GM18907 (cell line): Measurements from ENCODE around the gene SRSF2.
"Not testable (repeated sequence)": the region's sequence is repeated elsewhere in the genome, so short reads cannot be mapped to it uniquely, and the experiment has no call there.

Source experiments
- ATAC-seq: cut with Tn5 transposase; IDR thresholded peaks from one replicate; pipeline ENCODE4 v1.9.1; 2021; ENCODE audit warnings: mild to moderate bottlenecking, moderate library complexity; ENCODE audit not compliant: unreplicated experiment

SRSF2 gene

DNA sequence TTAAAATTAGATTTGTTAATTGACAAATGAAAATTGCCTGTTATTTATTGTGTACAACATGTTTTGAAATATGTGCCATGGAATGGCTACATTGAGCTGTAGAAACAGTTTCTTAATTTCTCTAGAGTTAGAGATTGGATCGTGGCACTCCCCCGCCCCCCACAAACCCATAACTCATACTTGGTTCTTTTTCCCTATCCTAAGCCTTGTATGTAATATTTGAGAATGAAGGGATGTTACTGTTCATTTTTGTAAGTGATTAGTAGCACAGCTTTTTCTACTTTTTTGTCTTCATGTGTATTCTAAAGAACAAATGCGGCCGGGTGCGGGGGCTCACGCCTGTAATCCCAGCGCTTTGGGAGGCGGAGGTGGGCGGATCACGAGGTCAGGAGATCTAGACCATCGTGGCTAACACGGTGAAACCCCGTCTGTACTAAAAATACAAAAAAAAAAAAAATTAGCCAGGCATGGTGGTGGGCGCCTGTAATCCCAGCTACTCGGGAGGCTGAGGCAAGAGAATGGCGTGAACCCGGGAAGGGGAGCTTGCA, 2.5 kb upstream of the SRSF2 start:
- ATAC-seq: not testable (repeated sequence)

DNA sequence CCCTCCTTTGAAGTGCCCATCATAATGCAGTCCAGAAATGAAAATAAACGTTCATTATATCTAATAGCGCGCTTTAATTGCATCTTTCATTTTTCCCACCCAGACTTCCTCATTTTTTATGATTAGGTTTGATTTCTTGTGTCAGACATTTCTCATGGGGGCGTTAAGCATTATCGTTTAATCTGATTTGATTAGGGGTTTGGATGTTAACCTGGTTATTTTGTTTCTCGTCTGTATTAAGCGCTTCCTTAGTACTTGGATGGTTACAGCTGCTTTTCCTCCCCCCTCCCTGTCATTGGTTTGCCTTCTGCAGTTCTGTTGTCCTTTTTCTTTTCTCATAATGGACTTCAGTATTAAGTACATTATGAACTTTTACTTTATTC, 1.3 kb upstream of the SRSF2 start:
- ATAC-seq: no peak

DNA sequence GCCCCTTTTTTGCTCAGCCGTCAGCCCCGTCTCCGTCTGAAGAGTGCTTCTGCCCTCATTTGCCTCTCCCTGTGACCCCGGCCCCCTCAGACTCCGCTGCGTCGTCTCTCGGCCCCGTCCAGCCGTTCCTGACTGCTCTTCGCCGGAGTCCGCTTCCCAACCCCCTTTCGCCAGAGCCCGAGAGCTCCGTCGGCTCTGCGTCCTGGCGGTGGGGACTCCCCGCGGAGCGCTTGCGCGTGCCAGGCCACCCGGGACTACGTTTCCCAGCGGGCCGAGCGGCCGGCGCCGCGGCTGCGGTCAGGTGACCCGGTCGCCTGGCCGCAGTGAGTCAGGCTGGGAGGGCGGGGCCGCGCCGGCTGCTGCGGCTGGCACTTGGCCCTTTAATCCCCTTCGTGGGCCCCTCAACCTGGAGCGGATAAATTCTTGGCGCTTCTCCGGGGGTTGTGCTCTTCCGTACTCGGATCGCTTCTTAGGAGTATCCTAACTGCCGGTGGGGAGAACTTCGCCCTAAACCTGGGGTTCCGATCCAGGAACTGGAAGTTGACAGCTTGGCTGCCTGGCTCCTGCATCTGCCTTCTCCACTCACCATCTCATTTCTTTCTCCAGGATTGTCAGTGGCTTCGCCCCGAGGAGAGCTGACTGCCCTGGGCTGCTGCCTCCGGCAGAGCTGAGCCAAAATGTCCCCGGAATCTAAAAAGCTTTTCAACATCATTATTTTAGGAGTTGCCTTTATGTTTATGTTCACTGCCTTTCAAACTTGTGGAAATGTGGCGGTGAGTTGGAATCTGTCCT, 741 bp upstream of the SRSF2 start, which contains the start of gene MFSD11:
Gene MFSD11 (plus strand): TSS at position 444 of the 792 bp plus-strand sequence. CDS start 234 bp downstream, at position 678.
- peak; percentile 69 for ATAC-seq

DNA sequence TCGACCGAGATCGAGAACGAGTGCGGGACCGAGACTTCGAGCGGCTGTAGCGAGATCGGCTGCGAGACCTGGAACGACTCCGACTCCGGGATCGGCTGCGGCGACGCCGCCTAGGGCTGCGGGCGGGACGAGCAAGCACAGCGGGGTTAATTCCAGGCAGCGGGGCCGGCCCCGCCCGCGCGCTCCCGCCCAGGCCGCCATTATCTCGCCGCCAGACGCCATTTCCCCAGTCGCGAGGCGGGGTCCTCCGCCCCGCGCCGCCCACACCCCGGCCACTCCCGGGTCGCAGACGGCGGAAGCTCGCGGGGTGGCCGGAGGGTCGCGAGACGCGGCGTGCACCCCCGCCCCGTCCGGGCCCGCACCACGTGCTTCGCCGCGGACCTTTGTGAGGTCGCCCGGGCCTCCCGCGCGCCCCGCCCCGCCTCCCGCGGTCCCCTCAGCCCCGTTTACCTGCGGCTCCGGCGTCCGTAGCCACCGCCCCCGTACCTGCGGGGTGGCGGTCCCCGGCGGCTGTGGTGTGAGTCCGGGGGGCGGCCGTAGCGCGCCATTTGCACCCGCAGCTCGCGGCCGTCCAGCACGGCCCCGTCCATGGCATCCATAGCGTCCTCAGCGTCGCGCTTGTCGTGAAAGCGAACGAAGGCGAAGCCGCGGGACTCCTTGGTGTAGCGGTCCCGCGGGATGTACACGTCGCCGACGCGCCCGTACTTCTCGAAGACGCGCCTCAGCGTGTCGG, 616 bp downstream of the SRSF2 start:
- peak; percentile 8 for ATAC-seq

DNA sequence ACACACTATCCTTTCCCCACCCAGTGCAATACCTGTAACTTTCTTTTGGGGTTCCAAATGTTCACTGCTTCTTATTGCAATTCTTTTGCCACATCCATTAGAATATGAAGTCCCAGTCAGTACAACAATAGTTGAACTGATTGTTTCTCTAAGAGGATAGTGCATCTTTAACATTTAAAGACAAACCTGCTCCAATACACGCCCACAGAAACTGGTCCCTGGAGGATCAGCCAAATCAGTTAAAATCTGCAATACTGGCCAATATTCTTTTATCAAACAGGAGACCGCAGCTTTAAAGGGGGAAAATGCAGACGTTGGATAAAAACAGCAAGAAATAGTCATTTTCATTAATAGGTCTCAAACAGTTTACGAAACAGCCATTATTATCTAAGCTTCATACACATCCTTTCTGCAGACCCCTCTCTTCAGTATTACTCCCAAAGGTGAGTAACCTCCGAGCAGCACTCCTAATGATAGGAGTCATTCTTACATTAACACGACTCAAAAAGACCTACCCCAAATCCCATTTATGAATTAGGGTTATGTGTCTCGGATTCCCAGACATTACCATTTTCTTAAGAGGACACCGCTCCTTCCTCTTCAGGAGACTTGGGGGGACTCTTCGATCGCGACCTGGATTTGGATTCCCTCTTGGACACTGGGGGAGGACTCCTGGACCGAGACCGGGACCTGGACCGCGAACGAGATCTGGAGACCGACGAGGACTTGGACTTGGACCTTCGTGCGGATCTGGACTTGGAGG, 1.4 kb downstream of the SRSF2 start:
- ATAC-seq: no peak

DNA sequence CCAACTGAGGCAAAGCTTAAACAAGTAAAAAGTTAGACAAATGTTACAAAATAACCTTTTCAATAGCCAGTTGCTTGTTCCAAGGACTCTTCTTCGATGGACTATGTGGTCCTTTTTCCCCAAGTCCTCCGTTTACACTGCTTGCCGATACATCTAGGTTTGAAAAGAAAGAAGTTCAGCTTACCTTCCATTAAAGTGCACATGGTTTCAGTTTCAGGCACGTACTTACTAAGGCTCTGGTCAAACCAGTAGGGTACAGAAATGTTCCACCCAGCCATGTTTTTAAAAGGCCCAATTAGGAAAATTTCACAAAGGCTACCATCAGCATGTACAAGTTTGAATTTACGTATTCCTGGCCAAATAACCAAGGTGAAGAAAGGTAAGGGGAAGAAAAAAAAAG, 2.1 kb downstream of the SRSF2 start:
- no peak for ATAC-seq

DNA sequence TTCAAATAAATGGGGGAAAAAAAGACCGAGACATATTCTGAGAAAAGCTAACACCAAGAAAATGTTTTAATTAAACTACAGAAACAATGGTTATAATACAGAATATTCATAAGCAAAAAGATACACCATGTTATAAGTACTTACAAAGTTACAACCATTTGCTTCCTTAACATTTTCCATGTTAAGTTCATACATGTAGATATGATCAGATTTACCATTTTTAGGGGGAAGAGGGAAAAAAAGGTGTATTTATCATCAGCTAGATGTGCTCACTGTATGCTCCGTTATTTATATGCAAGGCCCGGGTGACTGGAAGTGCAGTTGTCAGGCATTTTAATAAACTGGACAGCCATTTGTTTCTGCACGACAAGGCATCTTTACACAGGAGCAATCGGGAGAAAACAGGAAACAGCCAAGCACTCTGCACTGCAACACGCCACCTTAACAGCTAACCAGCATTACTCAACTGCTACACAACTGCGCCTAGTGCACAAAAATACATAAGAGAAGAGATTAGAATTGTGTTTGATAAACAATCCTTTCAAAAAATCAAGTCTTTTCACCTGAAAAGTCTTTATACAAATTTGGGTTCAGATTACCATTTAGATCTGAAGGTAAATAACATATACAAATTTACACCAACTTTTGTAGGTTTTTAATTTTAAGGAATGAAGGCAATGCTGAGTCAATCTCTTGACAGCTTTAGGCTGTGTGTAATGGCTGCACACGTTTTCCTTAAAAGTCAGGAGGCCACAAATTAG, 2.9 kb downstream of the SRSF2 start:
- ATAC-seq: no peak

DNA sequence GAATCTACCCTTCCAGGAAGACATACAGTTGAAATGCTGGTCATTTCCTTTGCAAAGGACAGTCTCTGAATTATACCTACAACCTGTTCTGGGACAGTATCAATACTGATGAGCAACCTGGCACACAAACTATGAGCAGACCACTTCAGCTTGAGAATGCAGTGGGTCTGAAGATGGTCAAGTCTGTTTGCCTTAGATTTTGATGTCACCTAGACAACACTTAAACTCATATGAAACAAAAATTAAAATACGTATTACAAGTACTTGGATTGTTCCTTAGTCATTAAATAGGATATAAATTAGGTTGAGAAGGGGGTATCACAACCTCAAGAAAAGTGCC, 3.5 kb downstream of the SRSF2 start:
- no peak for ATAC-seq

DNA sequence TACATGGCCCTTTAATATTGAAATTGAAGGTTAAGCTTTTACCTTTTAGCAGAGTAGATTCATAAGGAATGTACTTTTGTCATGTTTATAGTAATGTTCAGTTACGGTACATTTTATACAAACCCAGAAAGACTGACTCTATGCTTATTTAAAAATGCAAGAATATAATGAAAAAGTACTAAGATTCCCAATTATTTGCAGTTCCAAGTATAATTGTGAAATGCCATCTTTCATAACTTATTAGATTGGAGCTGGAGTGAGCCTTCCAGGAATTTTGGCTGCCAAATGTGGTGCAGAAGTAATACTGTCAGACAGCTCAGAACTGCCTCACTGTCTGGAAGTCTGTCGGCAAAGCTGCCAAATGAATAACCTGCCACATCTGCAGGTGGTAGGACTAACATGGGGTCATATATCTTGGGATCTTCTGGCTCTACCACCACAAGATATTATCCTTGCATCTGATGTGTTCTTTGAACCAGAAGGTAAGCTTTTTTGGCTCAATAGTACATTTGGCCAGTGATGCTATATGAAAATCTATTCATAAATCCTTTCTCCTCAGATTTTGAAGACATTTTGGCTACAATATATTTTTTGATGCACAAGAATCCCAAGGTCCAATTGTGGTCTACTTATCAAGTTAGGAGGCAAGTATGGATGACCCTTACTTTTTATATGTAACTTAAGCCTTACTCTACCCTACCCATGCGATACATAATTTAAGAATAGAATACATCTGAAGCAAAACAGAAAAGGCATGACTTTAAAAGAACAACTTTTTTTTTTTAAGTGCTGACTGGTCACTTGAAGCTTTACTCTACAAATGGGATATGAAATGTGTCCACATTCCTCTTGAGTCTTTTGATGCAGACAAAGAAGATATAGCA, 4.2 kb downstream of the SRSF2 start:
- no peak for ATAC-seq

DNA sequence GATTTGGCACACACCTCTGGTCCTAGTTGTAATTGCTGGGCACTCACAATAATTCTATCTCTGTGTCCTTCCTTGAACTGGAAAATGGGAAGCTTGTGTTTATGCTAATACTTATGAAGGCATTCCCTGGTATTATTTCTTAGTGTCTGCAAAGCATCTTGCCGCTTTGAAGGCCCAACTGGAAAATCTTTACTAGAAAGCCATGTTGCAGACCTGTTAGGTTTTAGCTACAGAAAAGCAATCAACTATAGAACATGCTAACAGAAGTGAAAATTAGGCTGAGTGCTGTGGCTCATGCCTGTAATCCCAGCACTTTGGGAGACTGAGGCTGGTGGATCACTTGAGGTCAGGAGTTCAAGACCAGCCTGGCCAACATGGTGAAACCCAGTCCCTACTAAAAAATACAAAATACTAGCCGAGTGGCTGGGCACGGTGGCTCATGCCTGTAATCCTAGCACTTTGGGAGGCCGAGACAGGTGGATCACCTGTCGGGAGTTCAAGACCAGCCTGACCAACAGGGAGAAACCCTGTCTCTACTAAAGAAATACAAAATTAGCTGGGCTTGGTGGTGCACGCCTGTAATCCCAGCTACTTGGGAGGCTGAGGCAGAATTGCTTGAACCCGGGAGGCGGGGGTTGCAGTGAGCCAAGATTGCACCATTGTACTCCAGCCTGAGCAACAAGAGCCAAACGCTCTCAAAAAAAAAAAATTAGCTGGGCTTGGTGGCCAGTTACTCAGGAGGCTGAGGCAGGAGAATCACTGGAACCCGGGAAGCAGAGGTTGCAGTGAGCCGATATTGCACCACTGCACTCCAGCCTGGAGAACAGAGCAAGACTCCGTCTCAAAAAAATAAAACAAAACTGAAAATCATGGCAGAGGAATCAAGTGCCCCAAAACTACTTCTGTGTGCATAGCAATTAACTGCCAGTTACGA, 5.1 kb downstream of the SRSF2 start:
- ATAC-seq: not testable (repeated sequence)

DNA sequence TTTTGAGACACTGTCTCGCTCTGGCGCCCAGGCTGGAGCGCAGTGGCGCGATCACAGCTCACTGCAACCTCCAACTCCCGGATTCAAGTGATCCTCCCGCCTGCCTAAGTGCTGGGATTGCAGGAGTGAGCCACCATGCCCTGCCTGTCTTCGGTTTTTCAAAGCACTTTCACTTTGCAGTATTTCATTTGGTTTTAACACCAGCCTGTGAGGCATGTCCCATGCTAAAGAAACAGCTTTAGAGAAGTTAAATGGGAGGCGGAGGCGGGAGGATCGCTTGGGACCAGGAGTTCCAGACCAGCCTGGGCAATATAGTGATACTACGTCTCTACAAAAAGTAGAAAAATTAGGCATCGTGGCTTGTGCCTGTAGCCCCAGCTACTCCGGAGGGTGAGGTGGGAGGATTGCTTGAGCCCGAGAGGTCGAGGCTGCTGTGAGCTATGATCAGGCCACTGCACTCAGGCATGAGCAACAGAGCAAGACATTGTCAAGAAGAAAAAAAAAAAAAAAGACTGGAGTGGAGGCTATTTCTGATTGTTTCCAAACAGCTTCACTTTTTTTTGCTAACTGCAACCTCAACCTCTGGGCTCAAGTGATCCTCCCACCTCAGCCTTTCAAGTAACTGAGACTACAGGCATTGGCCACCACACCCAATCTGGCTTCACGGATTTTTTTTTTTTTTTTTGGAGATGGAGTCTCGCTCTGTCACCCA, 9.2 kb downstream of the SRSF2 start:
- no peak for ATAC-seq

DNA sequence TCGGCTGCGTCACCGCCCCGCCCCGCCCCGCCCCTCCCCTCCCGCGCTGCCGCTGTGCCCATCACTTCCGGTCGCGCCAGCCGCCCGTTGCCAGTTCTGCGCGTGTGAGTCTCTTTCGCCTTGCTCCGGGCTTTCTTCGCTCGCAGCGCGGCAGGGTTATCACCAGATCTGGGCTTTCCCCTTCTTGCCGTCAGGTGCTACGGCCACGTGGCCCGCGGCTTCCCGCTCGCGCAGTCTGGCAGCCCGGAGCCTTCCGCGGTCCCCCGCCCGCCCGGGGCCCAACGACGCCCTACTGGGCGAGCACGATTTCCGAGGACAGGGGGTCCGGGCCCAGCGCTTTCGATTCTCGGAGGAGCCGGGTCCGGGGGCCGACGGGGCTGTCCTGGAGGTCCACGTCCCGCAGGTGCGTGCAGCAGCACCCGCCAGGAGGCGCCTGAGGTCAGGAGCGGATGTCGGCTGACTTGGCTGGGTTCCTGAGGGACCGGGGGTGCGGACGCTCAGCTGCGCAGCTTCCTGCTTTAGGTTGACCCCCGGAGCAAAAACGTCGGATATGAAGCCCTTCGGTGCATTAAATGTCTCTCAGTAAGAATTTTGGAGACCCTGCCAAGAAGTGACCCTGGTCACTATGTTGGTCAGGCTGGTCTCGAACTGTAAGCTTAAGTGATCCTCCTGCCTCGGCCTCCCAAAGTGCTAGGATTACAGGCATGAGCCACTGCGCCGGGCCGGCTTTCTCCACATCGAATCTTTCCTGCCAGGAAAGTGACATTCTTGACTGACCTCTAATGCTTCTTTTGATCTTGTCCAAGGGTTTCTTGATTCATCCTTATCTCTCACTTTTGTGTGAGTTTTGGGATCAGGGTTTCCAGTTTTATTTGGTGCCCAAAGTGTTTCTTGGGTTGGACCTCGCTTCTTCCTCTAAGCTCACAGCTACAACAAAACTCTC, 10.1 kb downstream of the SRSF2 start, which contains the start of gene METTL23:
Gene METTL23 (plus strand): TSS at position 64 of the 943 bp plus-strand sequence. CDS start 2,872 bp downstream, outside the sequence.
- ATAC-seq: peak; percentile 61

DNA sequence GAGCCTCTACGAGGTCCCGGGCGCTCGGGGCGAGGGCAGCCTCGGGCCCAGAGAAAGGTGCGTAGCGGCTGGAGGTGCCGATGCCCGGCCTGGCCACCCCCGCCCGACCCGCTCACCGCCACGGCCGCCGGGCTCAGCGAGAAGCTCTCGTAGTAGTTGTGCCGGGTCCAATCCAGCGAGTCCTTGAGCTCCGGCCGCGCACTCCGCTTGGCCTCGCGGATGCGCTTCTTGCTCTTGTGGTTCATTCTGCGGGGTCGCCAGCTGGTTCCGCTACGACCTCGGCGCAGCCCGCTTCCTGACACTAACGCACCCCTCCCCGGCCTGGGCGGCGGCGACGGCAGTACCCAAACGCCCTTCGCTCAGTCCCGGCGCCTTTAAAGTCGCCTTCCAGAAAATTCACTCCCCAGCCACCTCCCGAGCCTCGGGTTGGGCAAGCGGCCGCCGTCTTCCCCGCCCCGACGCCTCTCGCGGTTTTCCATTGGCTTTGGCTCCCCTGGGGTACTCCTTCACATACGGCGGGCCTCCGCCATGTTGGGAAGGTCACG, 10.8 kb downstream of the SRSF2 start, which contains the start of gene JMJD6:
Gene JMJD6 (minus strand): TSS at position 376 of the 545 bp plus-strand sequence. CDS start 131 bp downstream, at position 245.
- ATAC-seq: peak; percentile 77

DNA sequence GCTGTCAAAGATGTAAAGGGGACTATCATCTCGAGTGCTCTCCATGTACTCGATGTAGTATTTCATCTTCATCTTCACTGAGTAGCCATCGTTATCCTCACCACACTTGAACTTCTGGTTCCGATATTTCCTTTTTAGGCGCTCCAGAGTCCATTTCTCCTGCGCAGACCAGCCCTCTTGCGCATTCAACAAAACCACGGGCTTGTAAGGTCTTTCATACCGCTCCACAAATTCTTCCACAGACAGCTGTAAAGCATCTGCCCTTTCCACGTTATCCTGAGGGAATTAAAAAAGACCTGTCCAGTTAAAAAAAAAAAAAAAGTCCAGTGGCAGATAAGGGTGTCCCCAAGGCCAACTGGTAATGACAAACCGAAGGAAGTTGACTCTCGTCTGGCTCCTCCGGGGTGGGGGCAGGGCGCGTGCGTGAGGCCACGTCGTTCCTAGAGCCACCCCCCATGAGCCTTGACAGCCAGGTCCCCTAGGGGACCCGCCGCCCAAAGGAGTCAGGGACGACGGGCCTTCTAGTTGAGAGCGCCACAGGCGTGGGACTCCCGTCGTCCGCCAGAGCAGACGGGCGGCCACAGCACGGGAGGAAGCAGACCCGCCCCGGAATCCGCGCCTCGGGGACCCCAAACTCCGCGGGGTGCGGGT, 11.4 kb downstream of the SRSF2 start:
- peak; percentile 26 for ATAC-seq

DNA sequence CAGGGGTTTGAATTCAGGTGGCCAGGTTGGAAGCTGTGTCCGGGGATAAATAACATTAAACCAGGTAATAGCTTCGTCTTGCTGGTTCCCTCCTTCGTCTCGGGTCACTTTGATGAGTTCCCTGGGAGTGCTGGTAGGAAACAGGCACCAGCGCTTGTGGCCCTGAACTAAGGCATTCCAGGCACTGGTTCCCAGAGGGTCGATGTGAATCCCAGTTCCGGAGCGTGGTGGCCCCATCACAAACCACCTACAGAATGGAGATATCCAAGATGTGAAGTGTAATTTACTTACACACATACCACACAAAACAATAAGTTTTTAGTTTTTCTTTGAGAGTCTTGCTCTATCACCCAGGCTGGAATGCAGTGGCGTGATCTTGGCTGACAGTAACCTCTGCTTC, 13.3 kb downstream of the SRSF2 start:
- ATAC-seq: no peak

DNA sequence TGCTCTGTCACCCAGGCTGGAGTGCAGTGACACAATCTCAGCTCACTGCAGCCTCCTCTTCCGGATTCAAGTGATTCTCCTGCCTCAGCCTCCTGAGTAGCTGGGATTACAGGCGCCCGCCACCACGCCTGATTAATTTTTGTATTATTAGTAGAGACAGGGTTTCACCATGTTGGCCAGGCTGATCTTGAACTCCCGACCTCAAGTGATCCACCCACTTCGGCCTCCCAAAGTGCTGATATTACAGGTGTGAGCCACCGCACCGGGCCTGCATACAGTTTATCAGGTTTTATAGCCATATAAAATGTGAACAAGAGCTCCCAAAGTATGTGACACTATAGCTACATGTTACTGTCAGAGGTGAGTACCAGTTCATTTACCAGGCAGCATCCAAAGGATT, 14.2 kb downstream of the SRSF2 start:
- ATAC-seq: not testable (repeated sequence)
